DOHH2 (cell line): Measurements from ENCODE around the gene MEGF11.

Experiments
- CTCF ChIP-seq: fragments of 200-600 bp; sonication (generic); IDR thresholded peaks from one replicate; pipeline ENCODE4 v1.5.1; 2014; ENCODE audit warnings: antibody characterized with exemption, mild to moderate bottlenecking, low read depth, low read length; ENCODE audit not compliant: poor library complexity, severe bottlenecking
- EZH2phosphoT487 ChIP-seq: fragments of 200-600 bp; sonication (generic); IDR thresholded peaks from 2 replicates; pipeline ENCODE4 v1.6.1; 2017; ENCODE audit warnings: borderline replicate concordance, mild to moderate bottlenecking, antibody characterized with exemption, low read length, moderate library complexity, mixed read lengths

GRCh38 chr15:65949011-65949410, 304.5 kb downstream of the MEGF11 start:
- TF ChIP-seq EZH2phosphoT487 (no peak), CTCF (no peak)
